Trophoblast cell (in vitro differentiated cells and primary cell): Measurements from ENCODE around the gene TMEM255B.
A peak's percentile ranks its signal among the peaks of the same experiment; 100 is the strongest.

Experiments used
- DNase-seq, 2 donors: peaks; one replicate each; pipeline ENCODE4 v3.0.0-alpha.2; 2016
- H2AFZ ChIP-seq: 2 replicates; pipeline ENCODE4 v1.6.1; 2013; ENCODE audit warnings: low read length, moderate library complexity, mild to moderate bottlenecking; ENCODE audit not compliant: insufficient read depth, poor library complexity
- H2AK5ac ChIP-seq: 2 replicates; pipeline ENCODE4 v1.6.1; 2013; ENCODE audit warnings: mild to moderate bottlenecking, low read length
- H2BK120ac ChIP-seq: 2 replicates; pipeline ENCODE4 v1.6.1; 2013; ENCODE audit warnings: low read length, mild to moderate bottlenecking, moderate library complexity; ENCODE audit not compliant: insufficient read depth, poor library complexity
- H2BK12ac ChIP-seq: 2 replicates; pipeline ENCODE4 v1.6.1; 2013; ENCODE audit warnings: mild to moderate bottlenecking, low read length, moderate library complexity
- H2BK5ac ChIP-seq: 2 replicates; pipeline ENCODE4 v1.6.1; 2013; ENCODE audit warnings: low read length, low read depth, moderate library complexity, mild to moderate bottlenecking; ENCODE audit not compliant: poor library complexity
- H3K14ac ChIP-seq: 2 replicates; pipeline ENCODE4 v1.6.1; 2013; ENCODE audit warnings: mild to moderate bottlenecking, low read length
- H3K18ac ChIP-seq: 2 replicates; pipeline ENCODE4 v1.6.1; 2013; ENCODE audit warnings: mild to moderate bottlenecking, low read length
- H3K23ac ChIP-seq: 2 replicates; pipeline ENCODE4 v1.6.1; 2013; ENCODE audit warnings: low read length
- H3K27ac ChIP-seq: 2 replicates; pipeline ENCODE4 v1.5.1; 2013; ENCODE audit warnings: low read depth, mild to moderate bottlenecking, inconsistent platforms, low read length, moderate library complexity
- H3K27me3 ChIP-seq: 2 replicates; pipeline ENCODE4 v1.6.1; 2013; ENCODE audit warnings: inconsistent platforms, mild to moderate bottlenecking, low read length, moderate library complexity; ENCODE audit not compliant: insufficient read depth
- H3K36me3 ChIP-seq, 2 experiments: 1 replicate in 1 of 2; 2 replicates in 1 of 2; pipeline ENCODE4 v1.6.1; 2013; ENCODE audit warnings: low read length in 2 of 2, mild to moderate bottlenecking in 2 of 2, moderate library complexity in 1 of 2; ENCODE audit not compliant: insufficient read depth in 2 of 2, control insufficient read depth in 1 of 2
- H3K4ac ChIP-seq: 2 replicates; pipeline ENCODE4 v1.6.1; 2013; ENCODE audit warnings: low read depth, mild to moderate bottlenecking, low read length, moderate library complexity
- H3K4me1 ChIP-seq, 2 experiments: 1 replicate in 1 of 2; 2 replicates in 1 of 2; pipeline ENCODE4 v1.6.1; 2013; ENCODE audit warnings: low read length in 2 of 2, mild to moderate bottlenecking in 2 of 2, moderate library complexity in 1 of 2; ENCODE audit not compliant: insufficient read depth in 2 of 2, control insufficient read depth in 1 of 2
- H3K4me2 ChIP-seq: 2 replicates; pipeline ENCODE4 v1.6.1; 2013; ENCODE audit warnings: inconsistent platforms, mild to moderate bottlenecking, low read length, moderate library complexity
- H3K4me3 ChIP-seq: 2 replicates; pipeline ENCODE4 v1.5.1; 2013; ENCODE audit warnings: mild to moderate bottlenecking, low read depth, low read length, inconsistent platforms
- H3K79me1 ChIP-seq: one replicate; pipeline ENCODE4 v1.6.1; 2013; ENCODE audit warnings: low read length
- H3K79me2 ChIP-seq: 2 replicates; pipeline ENCODE4 v1.6.1; 2013; ENCODE audit warnings: low read length, mild to moderate bottlenecking; ENCODE audit not compliant: control insufficient read depth, insufficient read depth, poor library complexity
- H3K9ac ChIP-seq: 2 replicates; pipeline ENCODE4 v1.6.1; 2013; ENCODE audit warnings: mild to moderate bottlenecking, low read length
- H3K9me3 ChIP-seq: 2 replicates; pipeline ENCODE4 v1.6.1; 2013; ENCODE audit warnings: low read depth, mild to moderate bottlenecking, control low read depth, inconsistent platforms, low read length; ENCODE audit not compliant: insufficient read depth
- H4K12ac ChIP-seq: 2 replicates; pipeline ENCODE4 v1.6.1; 2013; ENCODE audit warnings: low read depth, mild to moderate bottlenecking, low read length, moderate library complexity
- H4K8ac ChIP-seq: 2 replicates; pipeline ENCODE4 v1.6.1; 2013; ENCODE audit warnings: low read depth, mild to moderate bottlenecking, low read length, moderate library complexity
- H4K91ac ChIP-seq: one replicate; pipeline ENCODE4 v1.6.1; 2013; ENCODE audit warnings: low read depth, mild to moderate bottlenecking, low read length, moderate library complexity
- WGBS: extraction: QIAGEN DNeasy Blood & Tissue Kit; methylation state at CpG from one replicate; pipeline ENCODE4 v1.1.7; 2013; ENCODE audit warnings: missing lambda C conversion rate; ENCODE audit not compliant: insufficient read length, insufficient coverage; ENCODE audit errors: extremely low coverage; 5-methylcytosine and 5-hydroxymethylcytosine counted together

Gene TMEM255B

DNA sequence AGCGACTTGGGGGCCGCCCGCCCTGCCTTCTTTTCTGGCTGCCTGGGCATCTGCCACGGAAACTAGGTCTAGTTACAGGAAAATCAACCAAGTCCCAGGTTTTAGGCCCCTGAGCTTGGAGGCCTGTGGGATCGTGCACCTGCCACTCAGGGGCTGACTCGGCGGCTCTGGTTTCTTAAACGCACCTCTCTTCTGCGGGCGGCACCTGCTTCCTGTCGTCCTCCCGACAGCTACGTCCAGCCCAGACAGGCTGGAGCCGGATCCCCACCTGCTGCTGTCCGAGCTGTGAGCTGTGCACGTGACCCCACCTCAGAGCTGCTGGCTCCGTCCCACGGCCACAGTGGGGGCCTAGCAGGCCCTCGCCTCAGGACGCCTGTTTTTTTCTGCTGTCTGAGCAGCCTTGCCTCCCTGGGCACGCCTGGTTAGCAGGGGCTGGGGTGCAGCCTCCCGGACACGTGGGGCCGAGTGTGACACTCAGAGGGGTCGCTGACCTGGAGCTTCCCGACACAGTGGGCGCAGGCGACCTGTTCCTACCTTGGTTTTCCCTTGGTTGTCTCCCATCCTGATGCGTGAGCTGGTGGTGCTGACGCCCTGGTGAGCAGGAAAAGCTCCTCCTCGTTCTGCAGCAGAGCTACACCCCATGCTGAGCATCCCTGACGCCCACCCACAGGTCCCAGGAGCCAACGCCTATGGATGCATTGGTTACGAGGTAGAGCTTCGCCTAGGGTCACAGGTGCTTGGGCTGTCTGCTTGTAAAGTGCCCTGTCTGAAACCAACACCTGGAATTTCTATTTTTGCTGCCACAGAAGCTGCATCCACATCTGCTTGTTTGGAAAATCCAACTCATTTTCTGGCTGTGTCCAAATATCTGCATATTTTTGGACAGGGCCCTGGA is 17.5 kb downstream of the TMEM255B start:
- no peak overlapping the region for H4K91ac ChIP-seq
- H3K14ac ChIP-seq: no peak overlapping the region
- H3K79me1 ChIP-seq: no peaks in the 10 kb centered on the region
- no peak for DNase-seq
- no peak overlapping the region for H4K12ac ChIP-seq
- H2AFZ ChIP-seq: no peak overlapping the region
- WGBS: no CpG with 5 or more reads among the region's 35 CpGs
- no peak overlapping the region for H3K4ac ChIP-seq
- H3K9ac ChIP-seq: no peak overlapping the region
- no peak overlapping the region for H2AK5ac ChIP-seq
- H2BK12ac ChIP-seq: no peak overlapping the region
- no peak overlapping the region for H3K27ac ChIP-seq
- H3K23ac ChIP-seq: no peak overlapping the region
- H3K4me1 ChIP-seq: no peaks in the 10 kb centered on the region
- no peak overlapping the region for H3K4me2 ChIP-seq
- H3K4me3 ChIP-seq: no peak overlapping the region
- H2BK5ac ChIP-seq: no peak overlapping the region
- no peak overlapping the region for H3K18ac ChIP-seq
- H3K9me3 ChIP-seq: peaks cover 3% of the 10 kb centered on the region
- no peak overlapping the region for H4K8ac ChIP-seq
- no peaks in the 10 kb centered on the region for H3K36me3 ChIP-seq
- H3K79me2 ChIP-seq: no peaks in the 10 kb centered on the region
- H2BK120ac ChIP-seq: no peak overlapping the region
- H3K27me3 ChIP-seq: no peaks in the 10 kb centered on the region

GRCh38 chr13:113777311-113778260 is 18.6 kb downstream of the TMEM255B start:
- Histone ChIP-seq H3K79me2 (no peaks in the 10 kb centered on the region), H3K36me3 (no peaks in the 10 kb centered on the region), H3K18ac (no peak overlapping the region), H2AK5ac (no peak overlapping the region), H2BK5ac (no peak overlapping the region), H3K4me2 (no peak overlapping the region), H3K79me1 (no peaks in the 10 kb centered on the region), H3K9me3 (peaks cover 3% of the 10 kb centered on the region), H3K9ac (no peak overlapping the region), H3K23ac (no peak overlapping the region), H3K14ac (no peak overlapping the region), H3K4ac (no peak overlapping the region), H2BK12ac (no peak overlapping the region), H4K12ac (no peak overlapping the region), H2AFZ (no peak overlapping the region), H4K91ac (no peak overlapping the region), H3K4me1 (no peaks in the 10 kb centered on the region), H3K27me3 (no peaks in the 10 kb centered on the region), H3K27ac (no peak overlapping the region), H3K4me3 (peak overlapping the region; percentile 23), H4K8ac (no peak overlapping the region), H2BK120ac (no peak overlapping the region)
- peak in 1 of 2 donors; percentile 10 for DNase-seq
- WGBS: no CpG with 5 or more reads among the region's 29 CpGs

GRCh38 chr13:113781571-113781970 is 22.5 kb downstream of the TMEM255B start:
- Histone ChIP-seq H3K4ac (no peak overlapping the region), H3K18ac (no peak overlapping the region), H3K9me3 (peaks cover 16% of the 10 kb centered on the region), H3K14ac (no peak overlapping the region), H4K12ac (no peak overlapping the region), H3K79me2 (no peaks in the 10 kb centered on the region), H3K79me1 (no peaks in the 10 kb centered on the region), H3K27ac (no peak overlapping the region), H4K8ac (no peak overlapping the region), H3K36me3 (no peaks in the 10 kb centered on the region), H3K9ac (no peak overlapping the region), H2BK12ac (no peak overlapping the region), H3K27me3 (no peaks in the 10 kb centered on the region), H3K23ac (no peak overlapping the region), H2AK5ac (no peak overlapping the region), H3K4me3 (no peak overlapping the region), H2BK120ac (no peak overlapping the region), H3K4me2 (no peak overlapping the region), H2AFZ (no peak overlapping the region), H3K4me1 (no peaks in the 10 kb centered on the region), H2BK5ac (no peak overlapping the region), H4K91ac (no peak overlapping the region)
- no CpG with 5 or more reads among the region's 2 CpGs for WGBS
- DNase-seq: no peak

DNA sequence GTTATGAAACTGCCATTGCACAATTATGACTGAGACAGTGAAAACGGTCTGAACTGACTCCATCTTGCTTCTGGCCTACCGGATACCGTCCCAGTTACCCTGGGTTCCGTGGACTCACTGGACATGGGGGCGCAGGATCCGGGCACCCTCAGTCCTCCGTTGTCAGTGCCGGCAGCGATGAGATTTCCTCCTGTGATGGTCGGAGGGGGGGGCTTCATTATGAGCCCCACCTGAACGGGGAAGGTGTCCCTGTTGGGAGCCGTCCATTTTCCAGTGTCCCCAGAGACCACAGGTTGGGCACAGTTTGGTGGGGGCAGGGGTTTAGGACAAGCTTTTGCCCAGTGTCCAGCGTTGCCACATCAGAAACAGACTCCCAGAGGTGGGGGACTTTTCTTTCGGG is 23.4 kb downstream of the TMEM255B start:
- Histone ChIP-seq H2AFZ (no peak overlapping the region), H4K8ac (no peak overlapping the region), H3K23ac (no peak overlapping the region), H2BK120ac (no peak overlapping the region), H3K27ac (no peak overlapping the region), H3K9ac (no peak overlapping the region), H2AK5ac (no peak overlapping the region), H3K27me3 (no peaks in the 10 kb centered on the region), H3K79me1 (no peaks in the 10 kb centered on the region), H3K36me3 (no peaks in the 10 kb centered on the region), H3K79me2 (no peaks in the 10 kb centered on the region), H3K9me3 (peaks cover 16% of the 10 kb centered on the region), H3K4me3 (no peak overlapping the region), H3K14ac (no peak overlapping the region), H2BK5ac (no peak overlapping the region), H2BK12ac (no peak overlapping the region), H3K4ac (no peak overlapping the region), H3K4me2 (no peak overlapping the region), H3K18ac (no peak overlapping the region), H3K4me1 (no peaks in the 10 kb centered on the region), H4K91ac (no peak overlapping the region), H4K12ac (no peak overlapping the region)
- WGBS: no CpG with 5 or more reads among the region's 14 CpGs
- DNase-seq: no peak
